ENCODE data around the gene MS4A8.
"Not testable (repeated sequence)": the region's sequence is repeated elsewhere in the genome, so short reads cannot be mapped to it uniquely, and the experiment has no call there.

The MS4A8 gene

DNA sequence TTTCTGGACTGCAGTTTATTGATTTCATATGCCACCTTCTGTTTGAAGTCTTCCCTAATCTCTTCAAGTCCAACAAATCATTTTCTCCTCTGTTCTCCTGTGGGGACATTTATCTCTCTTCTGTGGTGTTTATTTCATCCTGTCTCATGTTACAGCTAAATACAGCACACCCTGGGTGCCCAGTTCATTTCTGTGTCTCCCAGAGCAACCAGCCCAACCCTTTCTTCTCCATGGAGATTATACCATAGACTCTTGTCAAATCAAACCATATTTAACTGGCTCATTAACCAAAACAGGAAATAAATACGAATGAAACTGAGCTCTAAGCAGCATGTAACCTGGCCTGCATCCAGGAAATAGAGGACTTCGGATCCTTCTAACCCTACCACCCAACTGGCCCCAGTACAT is at the start of gene MS4A8:
TSS of gene MS4A8 (plus strand) at position 329 of the 408 bp plus-strand sequence. CDS start 1,249 bp downstream, outside the sequence.
- DNase-seq (ENCODE audit: low read depth) = no peak

DNA sequence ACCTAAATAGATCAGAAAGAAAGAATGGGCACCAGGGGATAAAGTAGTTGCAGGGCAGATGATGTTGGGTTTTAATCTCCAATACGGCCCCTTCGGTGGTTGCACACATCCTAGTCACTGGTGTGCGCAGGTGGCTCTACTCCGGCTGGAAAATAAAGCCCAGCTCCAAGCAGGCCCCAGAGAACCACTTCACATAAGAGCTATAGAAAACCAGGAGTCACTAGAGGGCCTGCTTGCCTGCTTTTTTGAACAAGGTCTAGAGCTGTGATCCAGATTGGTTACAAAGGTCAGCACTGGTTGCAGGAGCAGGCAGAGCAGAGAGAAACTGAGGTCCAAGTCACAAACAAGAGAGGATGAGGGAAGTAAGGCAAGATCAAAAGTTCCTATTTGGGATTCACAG is 41.5 kb upstream of the MS4A8 start:
- DNase-seq (ENCODE audit: low read depth) = no peak

DNA sequence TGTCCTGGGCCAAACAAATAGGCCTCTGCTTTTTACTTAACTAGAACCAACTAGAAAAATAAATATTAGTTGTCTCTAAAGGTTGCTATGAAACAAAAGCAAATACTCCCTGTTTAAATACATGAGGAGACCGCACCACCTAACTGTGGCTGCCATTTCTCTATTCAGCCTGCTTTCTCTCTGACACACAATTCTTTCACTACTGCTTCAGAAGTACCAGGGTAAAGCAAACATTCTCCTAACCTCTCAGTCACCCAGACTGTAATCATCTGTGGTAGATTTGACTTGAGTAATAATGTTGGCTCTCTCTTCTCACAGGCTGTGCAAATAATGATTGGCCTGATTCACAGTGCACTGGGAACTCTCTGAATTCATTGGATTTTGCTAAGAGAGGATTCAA is 41.0 kb upstream of the MS4A8 start:
- no peak for DNase-seq (ENCODE audit: low read depth)

- no peak for DNase-seq (ENCODE audit: low read depth)
Observed at GRCh38 chr11:60672255-60672654, 27.2 kb upstream of the MS4A8 start.

- DNase-seq (ENCODE audit: low read depth) = not testable (repeated sequence)
Observed at GRCh38 chr11:60678231-60678630, 21.2 kb upstream of the MS4A8 start.

DNA sequence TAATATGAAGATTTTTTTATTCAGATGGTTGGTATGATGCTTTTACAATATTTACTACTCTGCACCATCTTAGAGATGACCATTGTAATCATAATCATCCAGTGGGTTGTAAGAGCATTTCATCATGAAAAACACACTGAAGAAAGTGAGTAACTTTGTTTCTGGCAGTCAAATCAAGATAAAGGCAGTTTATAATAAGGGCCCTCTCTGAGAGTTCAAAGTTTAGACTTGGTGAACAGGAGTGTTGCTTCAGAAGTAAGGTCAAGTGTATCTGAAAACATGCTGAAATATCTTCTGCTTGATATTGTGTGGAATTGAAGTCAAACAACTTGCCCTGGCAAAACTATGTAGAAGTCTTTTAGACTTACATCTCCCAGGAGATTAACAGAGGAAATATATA is 19.5 kb upstream of the MS4A8 start:
- DNase-seq (ENCODE audit: low read depth) = no peak

DNA sequence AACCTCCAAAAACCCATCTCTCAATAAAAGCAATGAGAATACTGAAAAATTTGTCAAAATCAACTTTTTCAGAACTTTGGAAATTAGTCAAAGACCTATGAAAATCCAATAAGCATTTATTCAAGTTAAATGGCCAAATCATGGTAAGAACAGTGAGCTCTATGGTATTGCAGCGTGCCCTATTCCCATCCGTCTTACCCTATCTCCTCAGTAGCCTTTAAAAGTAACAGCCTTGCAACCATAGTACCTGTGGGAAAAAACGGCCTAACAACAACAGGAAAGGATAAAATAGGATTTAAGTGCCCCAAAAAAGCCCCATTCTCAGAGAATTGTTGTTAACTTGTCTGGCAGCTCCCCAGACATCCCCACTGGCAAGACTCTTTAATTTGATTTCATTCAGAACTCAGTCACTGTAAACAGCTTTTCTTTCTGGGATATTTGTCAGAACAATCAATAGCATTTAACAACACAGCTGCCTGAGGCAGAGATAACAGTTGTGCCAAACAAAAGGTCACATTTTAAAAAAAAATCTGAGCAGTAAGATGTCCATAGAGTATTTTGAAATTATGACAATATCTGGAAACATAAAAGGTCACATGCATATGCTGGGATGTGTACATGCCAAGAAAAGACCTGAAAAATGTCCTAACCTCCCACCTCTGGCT is 18.8 kb upstream of the MS4A8 start:
- no peak for DNase-seq (ENCODE audit: low read depth)

GRCh38 chr11:60684541-60684848 is 14.9 kb upstream of the MS4A8 start:
- not testable (repeated sequence) for DNase-seq (ENCODE audit: low read depth)

- DNase-seq (ENCODE audit: low read depth) = no peak
Observed at GRCh38 chr11:60691661-60692060, 7.8 kb upstream of the MS4A8 start.

- DNase-seq (ENCODE audit: low read depth) = no peak
Observed at GRCh38 chr11:60699936-60700335, 524 bp downstream of the MS4A8 start.

- DNase-seq (ENCODE audit: low read depth) = no peak
Observed at GRCh38 chr11:60700689-60701468, 1.5 kb downstream of the MS4A8 start.

DNA sequence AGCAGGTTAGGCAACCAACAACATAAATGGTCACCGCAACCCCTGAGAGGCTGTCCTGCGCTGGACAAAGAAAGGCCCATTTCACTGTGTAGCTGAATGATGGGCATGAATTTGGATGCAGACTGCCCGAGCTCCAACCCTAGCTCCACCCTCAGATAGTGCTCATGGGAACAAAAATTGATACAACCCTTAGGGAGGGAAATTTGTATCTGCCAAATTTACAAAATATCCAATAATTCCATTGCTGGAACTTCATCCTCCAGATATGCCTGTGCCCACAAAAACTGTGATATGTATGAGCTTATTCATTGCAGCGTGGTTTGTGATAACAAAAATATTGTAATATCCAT is 2.0 kb downstream of the MS4A8 start:
- no peak for DNase-seq (ENCODE audit: low read depth)

DNA sequence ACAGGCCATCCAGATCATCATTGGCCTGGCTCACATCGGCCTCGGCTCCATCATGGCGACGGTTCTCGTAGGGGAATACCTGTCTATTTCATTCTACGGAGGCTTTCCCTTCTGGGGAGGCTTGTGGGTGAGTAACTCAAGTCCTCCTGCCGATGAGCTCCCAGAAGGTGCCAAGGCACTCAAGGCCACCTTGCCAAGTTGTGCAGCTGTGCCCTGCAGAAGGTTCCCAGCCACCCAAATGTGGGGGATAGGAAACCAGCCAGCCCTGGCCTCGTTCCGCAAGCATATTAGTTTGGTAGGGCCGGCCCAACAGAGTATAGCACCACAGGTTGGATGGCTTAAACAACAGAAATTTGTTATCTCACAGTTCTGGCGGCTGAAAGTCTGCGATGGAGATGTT is 4.0 kb downstream of the MS4A8 start:
- DNase-seq (ENCODE audit: low read depth) = no peak

DNA sequence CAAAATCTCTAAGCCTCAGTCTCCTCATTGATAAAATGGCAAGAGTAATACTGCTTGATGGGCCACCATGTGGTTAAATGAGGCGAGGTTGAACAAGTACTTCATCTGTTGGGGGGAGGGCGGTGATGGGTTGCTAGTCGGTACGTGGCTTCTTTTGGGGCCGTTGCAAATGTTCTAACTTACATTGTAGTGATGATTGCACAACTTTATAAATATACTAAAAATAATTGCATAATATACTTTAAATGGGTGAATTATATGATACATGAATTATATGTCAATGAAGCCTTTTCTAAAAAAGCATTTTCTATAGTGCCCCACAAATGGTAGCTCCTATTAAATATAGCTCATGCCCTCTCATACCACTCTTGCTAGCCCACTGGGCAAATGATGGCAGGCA is 6.5 kb downstream of the MS4A8 start:
- no peak for DNase-seq (ENCODE audit: low read depth)

GRCh38 chr11:60706931-60707330 is 7.5 kb downstream of the MS4A8 start:
- DNase-seq (ENCODE audit: low read depth) = no peak

DNA sequence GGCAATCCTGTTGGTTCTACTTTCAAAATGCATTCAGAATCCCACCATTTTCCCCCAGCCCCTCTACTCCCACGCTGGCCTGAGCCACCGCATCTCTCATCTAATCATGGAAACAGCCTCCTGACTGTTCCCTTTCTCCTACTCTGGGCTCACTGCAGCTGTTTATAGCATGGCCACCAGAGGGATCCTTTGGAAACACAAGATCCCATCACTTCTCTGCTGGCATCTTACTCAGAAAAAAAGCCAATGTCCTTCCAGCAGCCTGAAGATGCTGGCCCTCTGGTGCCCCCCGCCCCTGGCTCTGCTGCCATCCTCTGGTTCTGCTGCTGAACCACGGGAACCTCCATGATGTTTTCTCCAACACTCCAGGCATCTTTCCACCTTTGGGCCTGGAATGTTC is 11.1 kb downstream of the MS4A8 start:
- DNase-seq (ENCODE audit: low read depth) = no peak

- DNase-seq (ENCODE audit: low read depth) = no peak
Observed at GRCh38 chr11:60711276-60711675, 11.9 kb downstream of the MS4A8 start.

DNA sequence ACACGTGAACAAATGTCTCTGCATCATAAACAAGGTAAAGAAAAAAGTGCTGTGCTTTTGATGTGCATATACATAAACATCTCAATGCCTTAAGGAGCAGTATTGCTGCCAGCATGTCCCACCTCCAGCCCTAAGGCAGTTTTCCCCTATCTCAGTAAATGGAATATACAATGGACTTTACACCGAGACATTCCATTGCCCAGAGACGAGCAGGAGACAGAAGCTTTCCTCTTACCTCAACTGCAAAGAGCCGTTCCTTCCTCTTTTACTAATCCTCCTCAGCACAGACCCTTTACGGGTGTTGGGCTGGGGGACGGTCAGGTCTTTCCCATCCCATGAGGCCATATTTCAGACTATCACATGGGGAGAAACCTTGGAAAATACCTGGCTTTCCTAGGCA is 14.0 kb downstream of the MS4A8 start:
- not testable (repeated sequence) for DNase-seq (ENCODE audit: low read depth)

GRCh38 chr11:60717956-60718355 is 18.5 kb downstream of the MS4A8 start:
- no peak for DNase-seq (ENCODE audit: low read depth)

DNA sequence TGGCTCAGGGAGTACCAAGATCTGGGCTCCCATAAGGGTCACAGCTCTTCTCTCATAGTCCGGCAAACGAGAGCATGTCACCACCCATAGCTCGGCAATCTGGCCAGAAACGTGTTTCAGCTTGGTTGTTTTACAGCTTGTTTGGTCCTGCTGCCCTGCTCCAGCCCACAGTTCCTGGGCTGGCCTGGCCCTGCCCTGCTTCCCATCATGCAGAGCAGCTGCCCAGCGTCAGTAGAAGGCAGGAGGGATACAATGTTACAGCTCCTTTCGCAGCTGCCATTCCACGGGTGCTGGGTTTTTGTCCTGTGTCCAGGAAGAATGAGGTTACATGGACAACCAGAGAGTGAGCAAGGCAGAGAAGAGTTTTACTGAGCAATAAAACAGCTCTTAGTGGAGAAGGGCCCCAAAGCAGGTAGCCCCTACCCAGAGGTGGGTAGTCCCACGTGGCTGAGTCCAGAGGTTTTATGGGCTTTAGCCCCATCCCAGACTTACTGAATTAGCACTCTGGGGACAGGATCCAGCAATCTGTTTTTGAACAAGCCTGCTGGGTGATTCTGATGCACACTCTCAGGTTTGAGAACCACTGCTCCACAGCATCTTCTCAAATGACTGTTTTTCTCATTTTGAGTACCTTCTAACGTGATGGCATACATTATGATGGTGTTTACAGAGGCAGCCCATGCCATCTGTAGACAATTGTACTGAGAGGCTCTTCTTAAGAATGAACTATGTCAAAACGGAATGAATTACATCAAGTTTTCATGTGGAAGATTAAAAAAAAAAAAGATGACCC is 19.3 kb downstream of the MS4A8 start:
- no peak for DNase-seq (ENCODE audit: low read depth)

DNA sequence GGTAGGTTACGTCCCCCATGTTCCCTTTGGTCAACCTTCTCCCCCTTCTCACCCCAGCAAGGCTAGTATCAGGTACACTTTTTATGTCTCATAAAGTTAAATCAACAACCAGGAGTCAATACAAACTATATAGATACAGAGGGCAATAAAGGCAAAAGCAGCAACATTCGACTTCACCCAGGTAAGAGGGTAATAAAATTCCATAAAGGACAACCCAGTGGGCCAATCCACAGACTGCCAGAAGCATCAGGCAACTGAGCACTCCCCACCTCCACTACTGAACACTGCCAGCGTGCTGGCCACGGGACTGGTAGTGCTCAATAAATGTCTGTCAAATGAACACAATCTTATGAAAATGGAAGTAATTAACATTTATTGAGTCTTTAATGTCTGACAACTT is 20.0 kb downstream of the MS4A8 start:
- no peak for DNase-seq (ENCODE audit: low read depth)

DNA sequence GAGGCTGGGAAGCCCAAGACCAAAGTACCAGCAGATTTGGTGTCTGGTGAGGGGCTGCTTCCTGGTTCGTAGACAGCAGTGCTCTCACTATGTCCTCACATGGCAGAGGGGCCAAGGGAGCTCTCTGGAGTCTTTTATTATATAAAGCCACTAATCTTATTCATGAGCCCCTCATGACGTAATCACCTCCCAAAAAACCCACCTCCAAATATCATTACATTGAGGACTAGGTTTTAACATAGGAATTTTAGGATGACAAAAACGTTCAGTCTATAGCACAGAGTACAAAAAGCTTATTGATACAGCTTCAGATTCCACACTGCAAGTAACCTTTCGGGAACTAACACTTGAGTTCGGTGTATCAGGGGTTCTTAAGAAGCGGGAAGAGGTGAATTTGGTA is 21.0 kb downstream of the MS4A8 start:
- DNase-seq (ENCODE audit: low read depth) = no peak

- DNase-seq (ENCODE audit: low read depth) = no peak
Observed at GRCh38 chr11:60724420-60724819, 25.0 kb downstream of the MS4A8 start, which contains the start of gene MS4A18. Gene MS4A18, plus strand, starts transcription at chr11:60724720.
